Neural crest cell (in vitro differentiated cells): ENCODE results near the gene SLC13A1. TPM values are rescaled to one million over a fixed set of nuclear protein-coding genes. Genes with fewer than 3 reads are reported as not detected.

Experiments
- DNase-seq: peaks from one replicate; pipeline ENCODE4 v3.0.0; 2021; ENCODE audit warnings: low read depth, mixed read lengths, low spot score
- H3K27ac Mint-ChIP-seq: one replicate; pipeline ENCODE4 v1.8.0; 2021; ENCODE audit warnings: mild to moderate bottlenecking, mixed read lengths; ENCODE audit not compliant: unreplicated experiment
- H3K27me3 Mint-ChIP-seq: 2 replicates; pipeline ENCODE4 v1.8.0; 2021; ENCODE audit warnings: low read depth, mild to moderate bottlenecking, mixed read lengths
- H3K36me3 Mint-ChIP-seq: 2 replicates; pipeline ENCODE4 v1.8.0; 2021; ENCODE audit warnings: low read depth, mild to moderate bottlenecking, mixed read lengths
- H3K4me1 Mint-ChIP-seq: 2 replicates; pipeline ENCODE4 v1.8.0; 2021; ENCODE audit warnings: mixed read lengths
- H3K4me3 Mint-ChIP-seq: one replicate; pipeline ENCODE4 v1.8.0; 2021; ENCODE audit warnings: mild to moderate bottlenecking, mixed read lengths
- H3K9me3 Mint-ChIP-seq: 2 replicates; pipeline ENCODE4 v1.8.0; 2021; ENCODE audit warnings: mixed read lengths
- CTCF ChIP-seq: fragments of 200-600 bp; sonication (generic); conservative IDR thresholded peaks from 2 replicates; pipeline ENCODE4 v1.5.0; 2021; ENCODE audit warnings: antibody characterized with exemption, mild to moderate bottlenecking
- long read RNA-seq: library from polyadenylated mRNA; unstranded; transcript quantifications from one replicate; pipeline ENCODE4 v2.0.0, GENCODE V29; 2020
- total RNA-seq: library from RNA; stranded (reverse); gene quantifications from 2 replicates; pipeline ENCODE4 v1.2.1, GENCODE V29; 2021

Gene SLC13A1
- total RNA-seq, result not detected in 2 replicates
- long read RNA-seq, result 0 reads

- Mint-ChIP-seq H3K9me3 (no peaks in the 10 kb centered on the region), H3K4me1 (no peaks in the 10 kb centered on the region), H3K27me3 (no peaks in the 10 kb centered on the region), H3K27ac (no peak within 1 kb of the TSS), H3K4me3 (no peak within 1 kb of the TSS), H3K36me3 (no peaks in the 10 kb centered on the region)
- TF ChIP-seq CTCF, result no peak
- DNase-seq, result no peak
Observed at GRCh38 chr7:123199883-123200282, at the start of gene SLC13A1. Gene SLC13A1 (minus strand): TSS chr7:123199969. CDS start chr7:123199946, 23 bp downstream.

GRCh38 chr7:123244768-123245167, 45.0 kb upstream of the SLC13A1 start:
- H3K27ac Mint-ChIP-seq, result no peak overlapping the region
- H3K36me3 Mint-ChIP-seq, result no peaks in the 10 kb centered on the region
- no peaks in the 10 kb centered on the region for H3K9me3 Mint-ChIP-seq
- H3K4me1 Mint-ChIP-seq, result no peaks in the 10 kb centered on the region
- TF ChIP-seq CTCF, result no peak
- DNase-seq, result no peak
- no peak overlapping the region for H3K4me3 Mint-ChIP-seq
- H3K27me3 Mint-ChIP-seq, result no peaks in the 10 kb centered on the region

- Mint-ChIP-seq H3K4me3 (no peak overlapping the region), H3K27ac (no peak overlapping the region), H3K27me3 (no peaks in the 10 kb centered on the region), H3K4me1 (no peaks in the 10 kb centered on the region), H3K9me3 (no peaks in the 10 kb centered on the region), H3K36me3 (no peaks in the 10 kb centered on the region)
- no peak for TF ChIP-seq CTCF
- DNase-seq, result no peak
Observed at GRCh38 chr7:123242467-123243092, 42.8 kb upstream of the SLC13A1 start.

- H3K9me3 Mint-ChIP-seq, result no peaks in the 10 kb centered on the region
- no peak for TF ChIP-seq CTCF
- no peaks in the 10 kb centered on the region for H3K36me3 Mint-ChIP-seq
- DNase-seq, result no peak
- H3K27ac Mint-ChIP-seq, result no peak overlapping the region
- H3K4me3 Mint-ChIP-seq, result no peak overlapping the region
- no peaks in the 10 kb centered on the region for H3K4me1 Mint-ChIP-seq
- H3K27me3 Mint-ChIP-seq, result no peaks in the 10 kb centered on the region
Observed at GRCh38 chr7:123241809-123242208, 42.0 kb upstream of the SLC13A1 start.

GRCh38 chr7:123231021-123232000, 31.5 kb upstream of the SLC13A1 start:
- no peak for TF ChIP-seq CTCF
- Mint-ChIP-seq H3K4me1 (peaks cover 25% of the 10 kb centered on the region), H3K27ac (no peak overlapping the region)

More at GRCh38 chr7:123231021-123232000, 31.5 kb upstream of the SLC13A1 start:
- DNase-seq, result no peak
- Mint-ChIP-seq H3K9me3 (no peaks in the 10 kb centered on the region), H3K36me3 (no peaks in the 10 kb centered on the region), H3K4me3 (no peak overlapping the region), H3K27me3 (no peaks in the 10 kb centered on the region)
